ENCODE measurements around the gene MET.
"Not testable (repeated sequence)": the region's sequence is repeated elsewhere in the genome, so short reads cannot be mapped to it uniquely, and the experiment has no call there.

Gene MET

DNA sequence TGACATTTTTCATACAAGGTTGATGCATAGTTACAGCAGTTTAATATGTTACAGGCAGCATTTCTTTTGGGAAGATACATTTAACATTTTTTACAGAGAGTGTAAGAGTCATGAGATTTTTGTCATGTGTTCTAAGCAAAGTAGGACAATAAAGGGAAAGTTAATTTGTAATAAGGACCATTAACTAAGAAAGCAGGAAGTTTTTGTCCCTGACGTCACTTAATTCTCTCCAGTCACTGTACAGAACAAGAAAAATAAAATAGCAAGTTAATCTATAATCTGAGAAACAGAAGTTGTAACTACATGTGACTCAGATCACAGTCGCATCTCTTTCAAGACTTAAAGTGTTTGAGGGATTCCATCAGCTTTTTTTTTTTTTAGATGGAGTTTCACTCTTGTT is 140.9 kb downstream of the MET start:
- no peak for DNase-seq

DNA sequence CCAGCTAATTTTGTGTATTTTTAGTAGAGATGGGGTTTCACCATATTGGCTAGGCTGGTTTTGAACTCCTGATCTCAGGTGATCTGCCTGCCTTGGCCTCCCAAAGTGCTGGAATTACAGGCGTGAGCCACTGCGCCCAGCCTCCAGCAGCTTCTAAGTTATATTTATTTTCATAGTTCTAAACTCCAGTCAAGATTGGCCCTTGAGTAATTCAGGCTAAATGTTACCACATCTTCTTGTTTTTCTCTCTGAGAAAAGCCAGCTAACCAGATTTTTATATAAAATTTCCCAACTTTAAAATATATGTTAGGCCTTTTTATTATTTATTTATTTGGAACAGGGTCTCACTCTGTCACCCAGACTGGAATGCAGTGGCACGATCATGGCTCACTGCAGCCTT is 141.4 kb downstream of the MET start:
- DNase-seq: not testable (repeated sequence)

DNA sequence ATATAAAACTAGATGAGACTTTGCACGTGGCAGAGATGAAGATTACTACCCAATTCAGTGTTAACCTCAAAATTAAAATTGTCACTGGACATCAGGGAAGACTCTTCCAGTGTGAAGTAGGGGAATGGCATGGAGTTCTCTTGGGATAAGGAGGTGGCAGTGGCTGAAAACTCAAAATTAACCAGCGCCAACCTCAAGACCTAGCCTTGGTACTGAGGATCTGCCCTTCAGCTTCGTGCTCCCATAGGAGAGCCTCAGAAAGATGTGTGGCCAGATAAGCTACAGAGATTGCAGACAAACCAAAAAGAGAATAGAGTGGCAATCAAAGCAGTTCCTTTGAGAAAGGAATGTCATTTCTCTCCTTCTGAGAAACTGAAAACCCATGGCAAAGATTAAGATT is 143.0 kb downstream of the MET start:
- DNase-seq: no peak

DNA sequence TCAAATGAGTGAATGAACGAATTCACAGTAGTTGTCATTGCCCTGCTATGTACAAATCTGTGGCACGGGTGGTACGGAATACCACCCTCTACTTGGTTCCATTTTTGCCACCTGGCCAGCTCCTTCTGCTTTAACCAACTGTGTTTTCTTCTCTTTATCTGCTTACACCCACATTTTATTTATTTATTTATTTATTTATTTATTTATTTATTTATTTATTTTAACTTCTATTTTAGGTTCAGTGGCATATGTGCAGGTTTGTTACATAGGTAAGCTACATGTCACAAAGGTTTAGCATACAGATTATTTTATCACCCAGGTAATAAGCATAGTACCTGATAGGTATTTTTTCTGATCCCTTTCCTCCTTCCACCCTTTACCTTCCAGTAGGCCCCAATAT is 148.2 kb downstream of the MET start:
- no peak for DNase-seq

DNA sequence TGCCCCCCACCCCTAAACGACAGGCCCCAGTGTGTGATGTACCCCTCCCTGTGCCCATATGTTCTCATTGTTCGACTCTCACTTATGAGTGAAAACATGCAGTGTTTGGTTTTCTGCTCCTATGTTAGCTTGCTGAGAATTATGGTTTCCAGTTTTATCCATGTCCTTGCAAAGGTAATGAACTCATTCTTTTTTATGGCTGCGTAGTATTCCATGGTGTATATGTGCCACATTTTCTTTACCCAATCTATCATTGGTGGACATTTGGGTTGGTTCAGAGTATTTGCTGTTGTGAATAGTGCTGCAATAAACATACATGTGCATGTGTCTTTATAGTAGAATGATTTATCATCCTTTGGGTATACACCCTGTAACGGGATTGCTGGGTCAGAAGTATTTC is 149.7 kb downstream of the MET start:
- DNase-seq: not testable (repeated sequence)

DNA sequence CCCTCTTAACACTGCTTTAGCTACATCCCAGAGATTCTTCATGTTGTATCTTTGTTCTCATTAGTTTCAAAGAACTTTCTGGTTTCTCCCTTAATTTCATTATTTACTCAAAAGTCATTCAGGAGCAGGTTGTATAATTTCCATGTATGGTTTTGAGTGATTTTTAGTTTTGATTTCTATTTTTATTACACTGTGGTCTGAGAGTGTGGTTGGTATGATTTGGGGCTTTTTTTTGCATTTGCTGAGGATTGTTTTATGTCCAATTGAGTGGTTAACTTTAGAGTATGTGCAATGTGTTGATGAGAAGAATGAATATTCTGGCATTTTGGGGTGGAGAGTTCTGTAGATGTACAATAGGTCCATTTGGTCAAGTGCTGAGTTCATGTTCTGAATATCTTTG is 152.5 kb downstream of the MET start:
- no peak for DNase-seq

DNA sequence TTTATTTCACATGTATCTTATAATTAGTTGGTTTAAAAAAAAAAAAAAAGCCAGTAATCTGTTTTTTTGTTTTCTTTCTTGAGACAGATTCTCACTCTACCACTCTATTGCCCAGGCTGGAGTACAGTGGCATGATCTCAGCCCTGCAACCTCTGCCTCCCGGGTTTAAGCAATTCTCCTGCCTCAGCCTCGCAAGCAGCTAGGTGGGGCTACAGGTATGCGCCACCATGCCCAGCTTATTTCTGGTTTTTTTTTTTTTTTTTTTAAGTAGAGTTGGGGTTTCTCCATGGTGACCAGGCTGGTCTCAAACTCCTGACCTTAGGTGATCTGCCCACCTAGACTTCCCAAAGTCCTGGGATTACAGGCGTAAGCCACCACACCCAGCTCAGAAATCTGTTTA is 156.3 kb downstream of the MET start:
- no peak for DNase-seq

DNA sequence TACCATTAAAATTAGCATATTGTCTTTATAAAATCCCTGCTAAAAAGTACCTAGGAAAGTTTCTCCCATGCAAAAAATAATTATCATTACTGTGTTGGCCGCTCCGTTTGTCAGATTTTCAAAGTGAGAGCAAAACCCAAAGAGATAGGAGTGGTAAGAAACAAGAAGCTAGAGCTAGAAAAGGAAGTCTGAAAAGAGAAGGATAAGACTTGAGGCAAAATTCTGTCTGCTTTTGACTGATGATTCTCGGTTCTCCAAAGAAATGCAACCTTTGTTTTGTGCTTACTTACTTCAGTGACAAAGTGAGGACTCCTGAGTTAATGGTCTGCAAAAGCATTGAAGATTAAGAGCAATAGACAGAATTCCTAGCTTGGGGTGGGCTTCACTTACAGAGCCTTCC is 157.0 kb downstream of the MET start:
- no peak for DNase-seq

DNA sequence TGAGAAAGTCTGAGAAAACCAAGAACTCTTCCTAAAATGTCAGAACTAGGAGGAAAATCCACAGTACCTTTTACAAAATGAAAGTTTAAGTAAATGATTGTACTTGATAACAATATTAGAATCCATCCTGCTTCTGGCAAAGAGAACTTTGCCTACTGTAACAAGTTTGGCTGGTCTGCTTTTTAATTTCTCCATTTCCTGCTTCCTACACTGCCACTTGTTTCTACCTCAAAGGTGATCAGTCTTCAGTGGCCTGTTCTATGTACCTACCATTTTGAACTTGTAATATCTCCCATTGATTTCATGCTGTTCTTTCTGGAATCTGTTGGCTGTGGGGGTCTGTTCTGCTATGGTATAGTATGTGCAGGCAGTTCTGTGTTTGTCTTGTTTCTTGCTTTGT is 157.5 kb downstream of the MET start:
- DNase-seq: no peak

DNA sequence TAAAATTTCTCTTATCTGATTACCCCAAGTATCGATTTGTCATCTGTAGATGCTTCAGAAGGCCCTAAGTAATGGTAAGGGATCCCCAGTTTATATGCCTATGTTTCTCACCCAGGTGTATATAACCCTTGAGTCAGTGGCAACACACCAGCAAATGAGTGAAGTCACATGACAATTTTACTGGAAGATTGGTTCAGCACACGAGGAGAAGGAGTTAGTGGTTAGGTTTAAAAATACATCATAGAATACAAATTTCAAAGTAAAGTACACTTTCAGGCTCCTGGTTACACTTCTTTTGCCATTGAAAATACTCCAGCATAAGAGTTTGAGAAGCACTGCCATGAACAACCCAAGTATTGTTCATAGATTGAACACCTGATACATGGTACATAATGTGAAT is 160.7 kb downstream of the MET start:
- DNase-seq: no peak

DNA sequence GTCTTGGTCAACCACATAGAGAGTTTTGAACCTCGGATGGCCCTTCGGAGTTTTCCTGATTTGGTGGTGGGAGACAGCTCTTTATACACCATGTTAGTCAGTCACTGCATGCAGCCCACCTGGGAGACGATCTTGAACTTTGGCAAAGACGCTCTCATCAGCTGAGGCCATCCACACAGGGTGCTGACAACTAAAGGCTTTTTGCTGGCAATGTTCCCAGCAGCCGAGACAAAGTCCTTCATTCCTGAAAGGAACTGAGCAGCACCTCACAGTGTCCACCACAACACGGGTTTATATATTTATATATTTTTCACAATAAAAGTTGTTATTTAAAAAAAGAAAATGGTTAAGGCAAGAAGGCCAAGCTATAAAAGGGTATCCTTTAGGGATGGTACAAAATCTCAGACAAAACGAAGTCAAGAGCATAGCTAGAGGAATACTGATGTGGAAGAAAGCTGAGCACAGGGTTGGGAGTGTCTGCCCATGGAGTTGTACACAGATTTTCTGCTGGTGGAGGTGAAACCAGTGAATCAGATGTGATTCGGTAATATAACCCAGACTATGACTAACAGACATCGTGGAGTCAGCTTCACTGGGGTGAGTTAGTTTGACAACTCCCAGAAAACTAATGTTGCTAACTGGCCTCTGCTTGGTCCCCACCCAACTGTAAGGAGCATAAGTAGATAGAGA is 163.0 kb downstream of the MET start:
- DNase-seq: no peak

DNA sequence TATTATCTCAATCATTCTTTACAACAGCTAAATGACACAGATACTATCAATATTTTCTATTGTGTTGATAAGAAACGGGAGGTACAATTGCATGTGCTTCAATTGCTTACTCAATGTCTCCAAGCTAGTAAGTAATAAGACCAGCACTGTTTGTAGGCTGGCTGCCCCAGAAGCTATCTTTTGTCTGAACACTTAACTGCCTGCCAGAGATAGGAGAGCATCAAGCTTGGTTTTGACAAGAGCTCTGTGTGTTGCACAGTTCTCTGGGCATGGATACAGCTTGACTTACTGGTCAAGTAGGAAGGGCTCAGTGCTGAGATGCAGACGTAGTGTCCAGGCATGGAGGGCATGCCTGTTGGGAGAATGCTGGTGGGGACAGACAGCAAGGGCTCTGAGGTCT is 164.1 kb downstream of the MET start:
- DNase-seq: no peak

DNA sequence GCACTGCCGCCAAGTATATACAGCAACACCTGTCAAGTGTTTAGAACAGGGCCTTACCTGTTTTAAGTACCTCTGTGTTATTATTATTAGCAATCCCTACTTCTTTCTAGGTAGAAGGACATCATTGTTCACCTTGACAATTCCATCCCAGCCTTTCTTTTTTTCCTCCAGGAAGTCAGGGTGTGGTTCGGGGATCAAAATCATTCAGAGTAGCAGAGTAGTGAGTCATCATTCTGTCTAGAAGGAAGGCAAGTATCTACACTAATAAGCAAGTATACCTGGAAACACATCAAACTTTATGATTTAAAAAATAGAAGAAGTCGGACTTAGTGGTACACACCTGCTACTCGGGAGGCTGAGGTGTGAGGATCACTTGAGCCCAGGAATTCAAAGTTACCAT is 164.9 kb downstream of the MET start:
- DNase-seq: no peak

DNA sequence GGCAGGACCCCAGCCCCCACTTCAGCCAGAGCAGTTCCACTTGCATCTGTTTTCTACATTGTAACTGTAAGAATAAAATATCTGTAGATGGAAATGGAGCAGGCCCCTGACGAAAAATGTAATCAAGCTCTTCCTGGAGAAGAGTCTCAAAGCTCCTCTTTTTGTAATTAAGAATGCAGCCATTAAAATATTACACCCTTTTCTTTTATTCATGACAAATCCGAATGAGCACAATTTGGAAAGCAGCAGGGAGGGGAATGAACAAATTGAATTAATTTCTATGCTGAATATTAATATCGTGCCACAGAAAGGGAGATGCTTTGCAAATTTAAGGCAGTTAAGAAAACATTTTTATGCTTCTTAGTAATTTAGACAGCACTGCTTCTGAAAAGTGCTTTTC is 165.6 kb downstream of the MET start:
- DNase-seq: no peak

DNA sequence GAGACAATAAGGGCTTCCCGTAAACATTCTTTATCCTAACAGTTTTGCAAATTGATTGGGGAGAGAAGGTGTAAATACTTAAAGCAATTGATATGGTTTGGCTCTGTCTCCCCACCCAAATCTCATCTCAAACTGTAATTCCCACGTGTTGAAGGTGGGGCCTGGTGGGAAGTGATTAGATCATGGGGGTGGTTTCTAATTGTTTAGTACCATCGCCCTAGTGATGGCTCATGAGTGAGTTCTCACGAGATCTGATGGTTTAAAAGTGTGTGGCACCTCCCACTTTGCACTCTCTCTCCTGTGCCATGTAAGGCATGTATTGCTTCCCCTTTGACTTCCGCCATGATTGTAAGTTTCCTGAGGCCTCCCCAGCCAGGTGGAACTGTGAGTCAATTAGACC is 168.3 kb downstream of the MET start:
- DNase-seq: no peak

DNA sequence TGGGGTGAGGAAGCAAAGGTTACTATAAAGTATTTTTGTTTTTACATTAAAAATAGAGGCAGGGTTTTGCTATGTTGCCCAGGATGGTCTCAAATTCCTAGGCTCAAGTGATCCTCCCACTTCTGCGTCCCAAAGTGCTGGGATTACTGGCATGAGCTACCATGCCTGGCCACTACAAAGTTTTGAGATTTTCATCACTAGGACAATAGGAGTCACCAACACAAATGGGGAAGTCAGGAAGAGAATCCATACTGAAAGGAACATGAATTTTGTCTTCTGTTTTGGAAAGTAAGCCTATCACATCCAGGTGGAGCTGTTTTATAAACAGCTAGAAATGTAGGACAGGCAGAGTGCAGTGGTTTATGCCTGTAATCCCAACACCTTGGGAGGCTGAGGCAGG is 170.4 kb downstream of the MET start:
- no peak for DNase-seq

DNA sequence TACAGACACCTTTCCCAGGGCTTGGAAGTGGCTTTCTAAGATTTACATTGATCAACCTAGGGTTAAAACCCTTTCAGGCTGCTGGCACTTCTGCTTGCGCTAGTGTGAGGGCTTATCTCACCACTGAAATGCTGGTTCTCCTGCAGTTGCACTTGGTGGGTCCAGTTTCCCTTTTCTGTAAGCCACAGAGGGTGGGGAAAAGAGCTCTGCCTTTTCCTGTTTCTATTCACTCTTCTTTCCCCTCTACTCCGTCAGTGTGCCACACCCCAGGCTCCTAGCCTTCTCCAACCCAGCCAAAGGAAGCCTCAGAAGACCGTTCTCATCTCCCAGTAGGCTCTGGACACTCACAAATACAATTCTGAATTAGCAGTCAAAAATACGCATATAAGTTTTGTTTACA is 171.4 kb downstream of the MET start:
- no peak for DNase-seq
